GM20431 (cell line): ENCODE data around the gene ZMIZ2.
"Not testable (repeated sequence)": the region's sequence is repeated elsewhere in the genome, so short reads cannot be mapped to it uniquely, and the experiment has no call there.

Source experiments
- in situ Hi-C: fragments of 300-500 bp; cut with MseI, MboI; formaldehyde crosslinking; loops from one replicate; pipeline ENCODE4 v1.15.0; 2020; ENCODE audit warnings: low sequenced_read_pairs; ENCODE audit not compliant: unreplicated experiment

The ZMIZ2 gene, protein sequence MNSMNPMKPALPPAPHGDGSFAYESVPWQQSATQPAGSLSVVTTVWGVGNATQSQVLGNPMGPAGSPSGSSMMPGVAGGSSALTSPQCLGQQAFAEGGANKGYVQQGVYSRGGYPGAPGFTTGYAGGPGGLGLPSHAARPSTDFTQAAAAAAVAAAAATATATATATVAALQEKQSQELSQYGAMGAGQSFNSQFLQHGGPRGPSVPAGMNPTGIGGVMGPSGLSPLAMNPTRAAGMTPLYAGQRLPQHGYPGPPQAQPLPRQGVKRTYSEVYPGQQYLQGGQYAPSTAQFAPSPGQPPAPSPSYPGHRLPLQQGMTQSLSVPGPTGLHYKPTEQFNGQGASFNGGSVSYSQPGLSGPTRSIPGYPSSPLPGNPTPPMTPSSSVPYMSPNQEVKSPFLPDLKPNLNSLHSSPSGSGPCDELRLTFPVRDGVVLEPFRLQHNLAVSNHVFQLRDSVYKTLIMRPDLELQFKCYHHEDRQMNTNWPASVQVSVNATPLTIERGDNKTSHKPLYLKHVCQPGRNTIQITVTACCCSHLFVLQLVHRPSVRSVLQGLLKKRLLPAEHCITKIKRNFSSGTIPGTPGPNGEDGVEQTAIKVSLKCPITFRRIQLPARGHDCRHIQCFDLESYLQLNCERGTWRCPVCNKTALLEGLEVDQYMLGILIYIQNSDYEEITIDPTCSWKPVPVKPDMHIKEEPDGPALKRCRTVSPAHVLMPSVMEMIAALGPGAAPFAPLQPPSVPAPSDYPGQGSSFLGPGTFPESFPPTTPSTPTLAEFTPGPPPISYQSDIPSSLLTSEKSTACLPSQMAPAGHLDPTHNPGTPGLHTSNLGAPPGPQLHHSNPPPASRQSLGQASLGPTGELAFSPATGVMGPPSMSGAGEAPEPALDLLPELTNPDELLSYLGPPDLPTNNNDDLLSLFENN

GRCh38 chr7:44748045-44748947 lies at the start of gene ZMIZ2:
Gene ZMIZ2, plus strand, starts transcription at chr7:44748847. Its CDS starts 7,403 bp downstream, at chr7:44756250.
- in situ Hi-C loops, result no loop called here

- in situ Hi-C loops, result not testable (repeated sequence)
Observed at GRCh38 chr7:44699598-44699997, 49.0 kb upstream of the ZMIZ2 start.

DNA sequence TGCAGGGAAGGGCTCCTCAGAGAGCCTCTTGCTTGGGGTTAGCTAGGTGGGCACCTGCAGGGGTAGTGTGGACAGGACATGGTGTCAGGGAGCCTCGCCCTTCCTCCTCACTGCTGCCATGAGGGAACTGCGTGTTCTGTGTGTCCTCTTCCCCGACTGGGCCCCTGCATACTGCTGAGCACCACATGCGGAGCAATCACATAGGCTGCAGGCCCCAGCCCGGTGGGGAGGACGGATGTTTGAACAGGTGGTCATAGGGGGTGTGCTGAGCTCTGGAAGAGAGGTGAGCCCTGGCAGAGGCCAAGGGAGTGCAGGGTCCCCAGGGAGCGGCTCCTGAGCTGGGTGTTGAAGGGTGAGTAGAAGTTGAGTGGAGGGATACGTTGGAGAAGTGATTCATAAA lies 48.3 kb upstream of the ZMIZ2 start:
- in situ Hi-C loops, result no loop called here

GRCh38 chr7:44703391-44703790 lies 45.3 kb upstream of the ZMIZ2 start:
- in situ Hi-C loops, result not testable (repeated sequence)

GRCh38 chr7:44703921-44704320 lies 44.7 kb upstream of the ZMIZ2 start:
- in situ Hi-C loops, result no loop called here

GRCh38 chr7:44705434-44705833 lies 43.2 kb upstream of the ZMIZ2 start:
- in situ Hi-C loops, result no loop called here

- in situ Hi-C loops, result no loop called here
Observed at GRCh38 chr7:44706788-44707557, 41.7 kb upstream of the ZMIZ2 start.

GRCh38 chr7:44707558-44708230 lies 41.0 kb upstream of the ZMIZ2 start:
- in situ Hi-C loops, result no loop called here

GRCh38 chr7:44709011-44709915 lies 39.4 kb upstream of the ZMIZ2 start:
- in situ Hi-C loops, result no loop called here

GRCh38 chr7:44709945-44710596 lies 38.6 kb upstream of the ZMIZ2 start:
- in situ Hi-C loops, result no loop called here

DNA sequence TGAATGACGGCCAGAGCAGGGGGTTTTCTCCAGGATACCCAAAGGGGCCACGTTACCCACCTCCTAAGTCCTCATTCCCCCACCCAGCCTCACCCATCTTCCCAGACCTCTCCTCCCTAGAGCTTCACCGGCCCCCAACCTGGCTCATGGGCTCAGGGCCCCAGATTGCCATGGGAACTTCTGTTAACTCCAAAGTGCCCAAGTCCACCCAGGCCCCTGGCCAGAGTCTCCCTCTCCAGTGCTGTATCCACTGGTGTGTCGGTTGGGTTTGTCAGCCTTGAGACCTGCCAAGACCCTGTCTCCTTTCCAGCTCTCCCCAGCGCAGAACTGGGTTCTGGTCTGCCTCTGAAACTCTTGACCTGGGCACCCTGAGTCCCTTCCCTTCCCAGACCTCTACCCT lies 37.1 kb upstream of the ZMIZ2 start:
- in situ Hi-C loops, result no loop called here

DNA sequence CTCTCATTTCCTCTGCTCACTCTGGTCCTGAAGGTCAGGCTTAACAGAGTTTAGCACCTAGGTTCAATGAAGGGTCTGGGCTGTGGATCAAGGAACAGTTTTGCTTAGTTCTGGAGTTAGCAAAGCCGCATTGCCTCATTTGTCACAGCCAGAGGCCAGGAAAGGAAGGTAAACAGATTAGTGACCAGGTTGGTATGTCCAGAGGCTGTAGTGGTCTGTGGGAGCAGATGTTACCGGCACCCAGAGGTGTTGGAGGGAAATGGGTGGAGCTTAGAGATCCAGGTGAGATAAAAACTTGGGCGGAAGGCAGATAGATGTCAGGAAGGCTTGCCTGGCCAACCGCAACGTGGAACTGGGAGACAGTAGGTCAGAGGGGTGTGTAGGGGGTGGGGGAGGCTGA lies 36.6 kb upstream of the ZMIZ2 start:
- in situ Hi-C loops, result no loop called here

DNA sequence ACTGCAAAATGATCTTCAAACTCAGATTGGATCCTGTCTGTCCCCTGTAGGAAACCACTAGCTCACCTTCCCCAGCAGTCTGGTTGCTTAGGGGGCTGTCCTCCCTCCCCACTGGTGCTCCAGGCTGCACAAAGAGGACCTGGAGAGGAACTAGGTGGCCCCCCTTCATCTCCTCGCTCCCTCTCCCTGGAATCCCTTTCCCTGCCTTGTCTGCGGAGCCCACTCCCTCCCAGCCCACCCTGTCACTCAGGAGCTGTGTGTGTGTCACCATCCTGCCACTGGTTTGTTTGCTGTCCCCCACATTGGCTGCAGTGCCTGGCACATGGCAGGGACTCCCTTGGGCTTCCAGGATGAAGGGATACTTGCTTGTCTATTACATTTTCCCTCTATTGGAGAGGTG lies 35.5 kb upstream of the ZMIZ2 start:
- in situ Hi-C loops, result no loop called here

- in situ Hi-C loops, result no loop called here
Observed at GRCh38 chr7:44713680-44714335, 34.8 kb upstream of the ZMIZ2 start.

- in situ Hi-C loops, result no loop called here
Observed at GRCh38 chr7:44716205-44716604, 32.4 kb upstream of the ZMIZ2 start.

- in situ Hi-C loops, result no loop called here
Observed at GRCh38 chr7:44720301-44720700, 28.3 kb upstream of the ZMIZ2 start.

GRCh38 chr7:44724276-44724675 lies 24.4 kb upstream of the ZMIZ2 start:
- in situ Hi-C loops, result no loop called here
